HG03280 (cell line): Measurements from ENCODE around the gene KCNMA1.

ENCODE experiments used
- ATAC-seq: cut with Tn5 transposase; IDR thresholded peaks from one replicate; pipeline ENCODE4 v1.9.1; 2021; ENCODE audit warnings: mild to moderate bottlenecking, moderate library complexity; ENCODE audit not compliant: unreplicated experiment

Gene KCNMA1

GRCh38 chr10:76905251-76905650 lies 732.4 kb downstream of the KCNMA1 start:
- ATAC-seq = no peak

GRCh38 chr10:76903387-76903945 lies 734.1 kb downstream of the KCNMA1 start:
- no peak for ATAC-seq

- ATAC-seq = no peak
Observed at GRCh38 chr10:76902949-76903348, 734.7 kb downstream of the KCNMA1 start.

GRCh38 chr10:76901701-76902100 lies 735.9 kb downstream of the KCNMA1 start:
- no peak for ATAC-seq

- ATAC-seq = no peak
Observed at GRCh38 chr10:76899490-76899889, 738.1 kb downstream of the KCNMA1 start.

- ATAC-seq = no peak
Observed at GRCh38 chr10:76892766-76893479, 744.7 kb downstream of the KCNMA1 start.

GRCh38 chr10:76887223-76888010 lies 750.2 kb downstream of the KCNMA1 start:
- ATAC-seq = no peak

GRCh38 chr10:76885816-76886215 lies 751.8 kb downstream of the KCNMA1 start:
- ATAC-seq = no peak

GRCh38 chr10:76884673-76885275 lies 752.8 kb downstream of the KCNMA1 start:
- no peak for ATAC-seq

- no peak for ATAC-seq
Observed at GRCh38 chr10:76883596-76883995, 754.0 kb downstream of the KCNMA1 start.

- no peak for ATAC-seq
Observed at GRCh38 chr10:76882796-76883195, 754.8 kb downstream of the KCNMA1 start.

GRCh38 chr10:76882245-76882644 lies 755.4 kb downstream of the KCNMA1 start:
- peak; percentile 57 for ATAC-seq

- ATAC-seq = peak; percentile 81
Observed at GRCh38 chr10:76881477-76882220, 756.0 kb downstream of the KCNMA1 start.

- no peak for ATAC-seq
Observed at GRCh38 chr10:76880931-76881330, 756.7 kb downstream of the KCNMA1 start.

GRCh38 chr10:76879116-76879913 lies 758.3 kb downstream of the KCNMA1 start:
- no peak for ATAC-seq

- ATAC-seq = no peak
Observed at GRCh38 chr10:76878514-76878913, 759.1 kb downstream of the KCNMA1 start.

GRCh38 chr10:76874896-76875295 lies 762.7 kb downstream of the KCNMA1 start:
- no peak for ATAC-seq

GRCh38 chr10:76874176-76874575 lies 763.4 kb downstream of the KCNMA1 start:
- no peak for ATAC-seq

- ATAC-seq = no peak
Observed at GRCh38 chr10:76871697-76872295, 765.8 kb downstream of the KCNMA1 start.

GRCh38 chr10:76869931-76870330 lies 767.7 kb downstream of the KCNMA1 start:
- no peak for ATAC-seq
